Renal pelvis (tissue), 4 donors: ENCODE data around the gene SCYL3. TPM values are rescaled to one million over a fixed set of nuclear protein-coding genes. Genes with fewer than 3 reads are reported as not detected.

Source experiments
- DNase-seq: peaks from one replicate; pipeline ENCODE4 v3.0.0-alpha.2; 2013
- polyA plus RNA-seq, 3 donors: library from polyadenylated mRNA; unstranded; fragments of 120-200 nt; gene quantifications; one replicate each; pipeline ENCODE4 v1.2.1, GENCODE V29; 2013; ENCODE audit not compliant: insufficient read length in 3 of 3

The SCYL3 gene
- polyA plus RNA-seq, 3 donors = 15.9 to 20.3 (median 18.3) TPM

GRCh38 chr1:169906938-169907337 lies 13.2 kb upstream of the SCYL3 start:
- no peak for DNase-seq

GRCh38 chr1:169904834-169905233 lies 11.1 kb upstream of the SCYL3 start:
- no peak for DNase-seq

GRCh38 chr1:169902751-169903150 lies 9.1 kb upstream of the SCYL3 start:
- no peak for DNase-seq

- no peak for DNase-seq
These were observed 7.4 kb upstream of the SCYL3 start for GRCh38 chr1:169901115-169901514.

GRCh38 chr1:169900571-169900970 lies 6.9 kb upstream of the SCYL3 start:
- no peak for DNase-seq

- DNase-seq = no peak
These were observed 6.0 kb upstream of the SCYL3 start for GRCh38 chr1:169899519-169900217.

- no peak for DNase-seq
These were observed 2.3 kb upstream of the SCYL3 start for GRCh38 chr1:169896013-169896412.

- no peak for DNase-seq
These were observed 889 bp upstream of the SCYL3 start for GRCh38 chr1:169894424-169895145.

GRCh38 chr1:169892927-169893644 lies 610 bp downstream of the SCYL3 start:
- DNase-seq = peak; percentile 45

- DNase-seq = no peak
These were observed 1.3 kb downstream of the SCYL3 start for GRCh38 chr1:169892176-169892926.

GRCh38 chr1:169891539-169891885 lies 2.2 kb downstream of the SCYL3 start:
- peak; percentile 41 for DNase-seq

- DNase-seq = no peak
These were observed 2.7 kb downstream of the SCYL3 start for GRCh38 chr1:169890761-169891538.

- no peak for DNase-seq
These were observed 3.8 kb downstream of the SCYL3 start for GRCh38 chr1:169889871-169890270.

- DNase-seq = no peak
These were observed 6.8 kb downstream of the SCYL3 start for GRCh38 chr1:169886931-169887330.

GRCh38 chr1:169886422-169886821 lies 7.3 kb downstream of the SCYL3 start:
- no peak for DNase-seq

GRCh38 chr1:169885207-169885606 lies 8.5 kb downstream of the SCYL3 start:
- no peak for DNase-seq

GRCh38 chr1:169884634-169885033 lies 9.1 kb downstream of the SCYL3 start:
- DNase-seq = no peak

GRCh38 chr1:169882039-169882511 lies 11.6 kb downstream of the SCYL3 start:
- no peak for DNase-seq

- no peak for DNase-seq
These were observed 14.5 kb downstream of the SCYL3 start for GRCh38 chr1:169879034-169879840.

- DNase-seq = no peak
These were observed 15.2 kb downstream of the SCYL3 start for GRCh38 chr1:169878498-169878897.
